ENCODE measurements around the gene REXO5.

Gene REXO5

DNA sequence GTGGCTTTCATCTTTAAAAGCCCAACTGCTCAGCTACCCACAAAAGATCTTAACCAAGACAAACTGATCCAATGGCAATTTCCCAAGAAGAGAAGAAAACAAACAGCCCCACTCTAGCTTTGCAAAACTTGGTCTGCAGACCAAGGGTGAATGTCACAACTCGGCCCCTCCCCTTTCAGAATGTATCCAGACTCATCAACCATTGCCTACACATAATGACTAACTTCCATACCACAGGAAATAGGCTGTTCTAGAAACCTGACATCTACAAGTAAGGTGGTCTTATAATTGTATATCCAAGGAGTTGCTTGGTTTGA, 77.9 kb downstream of the REXO5 start:
- no peak overlapping the region for H3K27ac ChIP-seq (ENCODE audit: poor library complexity, severe bottlenecking)
- H3K27me3 ChIP-seq (ENCODE audit: insufficient read depth, poor library complexity, severe bottlenecking): no peaks in the 10 kb centered on the region
- no peak overlapping the region for H3K4me3 ChIP-seq (ENCODE audit: severe bottlenecking)
- H3K36me3 ChIP-seq (ENCODE audit: low read depth): peaks cover 8% of the 10 kb centered on the region; the same call in 1 of the 2 replicates
- peaks cover 15% of the 10 kb centered on the region for H3K4me1 ChIP-seq (ENCODE audit: insufficient read depth, poor library complexity, severe bottlenecking)
- DNase-seq (ENCODE audit: low spot score) (no peak), ATAC-seq (ENCODE audit: low read depth) (peak; percentile 57; the same call in 1 of the 3 replicates)
- no peaks in the 10 kb centered on the region for H3K9me3 ChIP-seq (ENCODE audit: severe bottlenecking)
- TF ChIP-seq, protein P1, sequence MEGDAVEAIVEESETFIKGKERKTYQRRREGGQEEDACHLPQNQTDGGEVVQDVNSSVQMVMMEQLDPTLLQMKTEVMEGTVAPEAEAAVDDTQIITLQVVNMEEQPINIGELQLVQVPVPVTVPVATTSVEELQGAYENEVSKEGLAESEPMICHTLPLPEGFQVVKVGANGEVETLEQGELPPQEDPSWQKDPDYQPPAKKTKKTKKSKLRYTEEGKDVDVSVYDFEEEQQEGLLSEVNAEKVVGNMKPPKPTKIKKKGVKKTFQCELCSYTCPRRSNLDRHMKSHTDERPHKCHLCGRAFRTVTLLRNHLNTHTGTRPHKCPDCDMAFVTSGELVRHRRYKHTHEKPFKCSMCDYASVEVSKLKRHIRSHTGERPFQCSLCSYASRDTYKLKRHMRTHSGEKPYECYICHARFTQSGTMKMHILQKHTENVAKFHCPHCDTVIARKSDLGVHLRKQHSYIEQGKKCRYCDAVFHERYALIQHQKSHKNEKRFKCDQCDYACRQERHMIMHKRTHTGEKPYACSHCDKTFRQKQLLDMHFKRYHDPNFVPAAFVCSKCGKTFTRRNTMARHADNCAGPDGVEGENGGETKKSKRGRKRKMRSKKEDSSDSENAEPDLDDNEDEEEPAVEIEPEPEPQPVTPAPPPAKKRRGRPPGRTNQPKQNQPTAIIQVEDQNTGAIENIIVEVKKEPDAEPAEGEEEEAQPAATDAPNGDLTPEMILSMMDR (IDR thresholded peaks at IDR 0.05; ENCODE audit: poor library complexity, severe bottlenecking): no peak

DNA sequence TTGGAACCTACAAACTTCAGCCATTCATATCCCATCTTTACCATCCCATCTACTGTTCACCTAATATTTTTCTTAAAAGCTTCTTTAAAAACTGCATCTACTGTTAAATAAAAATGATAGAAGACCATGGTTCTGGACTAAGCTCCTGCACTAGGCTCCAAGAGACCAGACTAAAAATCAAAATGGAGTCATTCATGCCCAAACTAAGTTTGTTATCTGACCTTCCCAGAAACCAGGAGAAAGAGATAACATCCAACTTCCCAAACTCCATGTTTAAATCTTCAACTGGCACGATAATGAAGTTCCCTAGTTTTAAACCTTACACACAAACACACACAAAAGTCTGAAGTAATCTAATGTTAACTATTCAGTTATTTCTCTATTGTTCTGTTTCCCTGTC, 80.0 kb downstream of the REXO5 start:
- Histone ChIP-seq H3K27me3 (ENCODE audit: insufficient read depth, poor library complexity, severe bottlenecking) (no peaks in the 10 kb centered on the region), H3K4me3 (ENCODE audit: severe bottlenecking) (no peak overlapping the region), H3K4me1 (ENCODE audit: insufficient read depth, poor library complexity, severe bottlenecking) (peaks cover 5% of the 10 kb centered on the region), H3K9me3 (ENCODE audit: severe bottlenecking) (no peaks in the 10 kb centered on the region), H3K27ac (ENCODE audit: poor library complexity, severe bottlenecking) (no peak overlapping the region), H3K36me3 (ENCODE audit: low read depth) (peaks cover 8% of the 10 kb centered on the region; the same call in 1 of the 2 replicates)
- no peak for ATAC-seq (ENCODE audit: low read depth)
- TF ChIP-seq, protein P1 (IDR thresholded peaks at IDR 0.05; ENCODE audit: poor library complexity, severe bottlenecking): no peak
- no peak for DNase-seq (ENCODE audit: low spot score)

DNA sequence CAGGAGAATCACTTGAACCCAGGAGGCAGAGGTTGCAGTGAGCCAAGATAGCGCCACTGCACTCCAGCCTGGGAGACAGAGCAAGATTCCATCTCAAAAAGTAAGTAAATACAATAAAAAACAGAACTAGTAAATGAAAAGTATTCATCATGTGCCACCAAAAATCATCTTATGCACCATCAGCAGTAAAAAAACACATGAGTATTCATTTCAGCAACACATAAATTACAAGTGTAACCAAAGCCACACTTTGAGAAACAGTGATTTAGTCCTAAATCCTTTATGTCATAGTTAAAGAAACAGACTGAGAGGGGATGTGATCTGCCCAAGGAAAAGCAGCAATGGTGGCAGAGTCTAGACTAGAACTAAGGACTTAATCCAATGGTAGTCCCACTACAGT, 80.9 kb downstream of the REXO5 start:
- Histone ChIP-seq H3K9me3 (ENCODE audit: severe bottlenecking) (no peaks in the 10 kb centered on the region), H3K27me3 (ENCODE audit: insufficient read depth, poor library complexity, severe bottlenecking) (no peaks in the 10 kb centered on the region), H3K36me3 (ENCODE audit: low read depth) (peaks cover 9% of the 10 kb centered on the region; the same call in 1 of the 2 replicates), H3K4me3 (ENCODE audit: severe bottlenecking) (no peak overlapping the region), H3K4me1 (ENCODE audit: insufficient read depth, poor library complexity, severe bottlenecking) (peaks cover 5% of the 10 kb centered on the region), H3K27ac (ENCODE audit: poor library complexity, severe bottlenecking) (no peak overlapping the region)
- no peak for ATAC-seq (ENCODE audit: low read depth)
- TF ChIP-seq, protein P1 (IDR thresholded peaks at IDR 0.05; ENCODE audit: poor library complexity, severe bottlenecking): no peak
- DNase-seq (ENCODE audit: low spot score): no peak

DNA sequence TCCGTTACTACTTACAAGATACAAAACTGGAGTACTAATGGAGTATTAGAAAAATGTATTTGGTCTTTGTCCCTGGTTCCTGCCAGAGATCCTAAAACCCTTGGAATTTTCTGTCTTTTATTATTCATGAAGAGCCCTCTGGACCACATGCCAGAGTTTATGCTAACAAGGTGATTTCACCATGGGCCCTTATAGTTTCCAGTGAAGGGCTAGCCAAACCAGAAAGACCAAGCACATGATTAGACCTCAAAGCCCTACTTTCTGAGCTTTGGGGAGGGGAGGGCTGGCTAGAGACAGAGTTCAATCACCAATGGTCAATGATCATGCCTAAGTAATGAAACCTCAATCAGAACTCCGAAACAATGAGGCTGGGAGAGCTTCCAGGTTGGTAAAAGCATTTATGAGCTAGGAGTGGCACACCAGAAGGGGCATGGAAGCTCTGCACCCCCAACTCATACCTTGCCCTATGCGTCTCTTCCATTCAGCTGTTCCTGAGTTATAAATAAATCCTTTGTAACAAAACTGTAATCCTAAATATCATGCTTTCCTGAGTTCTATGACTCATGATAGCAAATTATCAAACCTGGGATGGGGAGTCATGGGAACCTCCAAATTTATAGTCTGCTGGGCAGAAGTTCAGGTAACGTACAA, 83.4 kb downstream of the REXO5 start:
- peaks cover 21% of the 10 kb centered on the region for H3K36me3 ChIP-seq (ENCODE audit: low read depth)
- no peak overlapping the region for H3K4me3 ChIP-seq (ENCODE audit: severe bottlenecking)
- TF ChIP-seq, protein P1 (IDR thresholded peaks at IDR 0.05; ENCODE audit: poor library complexity, severe bottlenecking): no peak
- H3K9me3 ChIP-seq (ENCODE audit: severe bottlenecking): no peaks in the 10 kb centered on the region
- no peaks in the 10 kb centered on the region for H3K4me1 ChIP-seq (ENCODE audit: insufficient read depth, poor library complexity, severe bottlenecking)
- H3K27ac ChIP-seq (ENCODE audit: poor library complexity, severe bottlenecking): no peak overlapping the region
- no peak for ATAC-seq (ENCODE audit: low read depth)
- DNase-seq (ENCODE audit: low spot score): no peak
- no peaks in the 10 kb centered on the region for H3K27me3 ChIP-seq (ENCODE audit: insufficient read depth, poor library complexity, severe bottlenecking)

DNA sequence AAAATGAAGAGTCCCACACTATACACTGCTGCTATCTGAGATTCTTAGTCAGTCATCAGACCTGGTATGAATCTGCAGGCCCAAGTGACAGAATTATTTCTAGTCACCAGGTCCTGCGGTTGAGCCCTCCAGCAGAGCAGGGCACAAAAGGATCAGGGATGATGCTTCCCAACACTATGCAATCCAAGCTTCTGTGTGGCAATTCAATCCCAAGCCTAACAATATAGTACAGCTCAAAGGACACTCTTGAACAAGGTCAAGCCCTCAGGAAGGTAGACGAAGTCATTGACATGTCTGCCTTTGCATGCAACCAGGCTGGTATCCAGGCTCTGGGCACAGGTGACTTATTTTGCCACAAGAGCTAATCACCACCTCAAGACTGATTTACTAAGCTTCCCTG, 88.1 kb downstream of the REXO5 start:
- TF ChIP-seq, protein P1 (IDR thresholded peaks at IDR 0.05; ENCODE audit: poor library complexity, severe bottlenecking): no peak
- Histone ChIP-seq H3K4me1 (ENCODE audit: insufficient read depth, poor library complexity, severe bottlenecking) (peaks cover 21% of the 10 kb centered on the region), H3K4me3 (ENCODE audit: severe bottlenecking) (no peak overlapping the region), H3K9me3 (ENCODE audit: severe bottlenecking) (no peaks in the 10 kb centered on the region), H3K27ac (ENCODE audit: poor library complexity, severe bottlenecking) (no peak overlapping the region), H3K27me3 (ENCODE audit: insufficient read depth, poor library complexity, severe bottlenecking) (no peaks in the 10 kb centered on the region), H3K36me3 (ENCODE audit: low read depth) (peaks cover 33% of the 10 kb centered on the region)
- no peak for DNase-seq (ENCODE audit: low spot score)
- no peak for ATAC-seq (ENCODE audit: low read depth)
